Left hindlimb (tissue), 1 donor: Measurements from ENCODE around the gene DIRAS1.
A peak's percentile ranks its signal among the peaks of the same experiment; 100 is the strongest.

ENCODE experiments used
- DNase-seq: peaks from one replicate; pipeline ENCODE4 v3.0.0-alpha.2; 2018

DIRAS1 gene

DNA sequence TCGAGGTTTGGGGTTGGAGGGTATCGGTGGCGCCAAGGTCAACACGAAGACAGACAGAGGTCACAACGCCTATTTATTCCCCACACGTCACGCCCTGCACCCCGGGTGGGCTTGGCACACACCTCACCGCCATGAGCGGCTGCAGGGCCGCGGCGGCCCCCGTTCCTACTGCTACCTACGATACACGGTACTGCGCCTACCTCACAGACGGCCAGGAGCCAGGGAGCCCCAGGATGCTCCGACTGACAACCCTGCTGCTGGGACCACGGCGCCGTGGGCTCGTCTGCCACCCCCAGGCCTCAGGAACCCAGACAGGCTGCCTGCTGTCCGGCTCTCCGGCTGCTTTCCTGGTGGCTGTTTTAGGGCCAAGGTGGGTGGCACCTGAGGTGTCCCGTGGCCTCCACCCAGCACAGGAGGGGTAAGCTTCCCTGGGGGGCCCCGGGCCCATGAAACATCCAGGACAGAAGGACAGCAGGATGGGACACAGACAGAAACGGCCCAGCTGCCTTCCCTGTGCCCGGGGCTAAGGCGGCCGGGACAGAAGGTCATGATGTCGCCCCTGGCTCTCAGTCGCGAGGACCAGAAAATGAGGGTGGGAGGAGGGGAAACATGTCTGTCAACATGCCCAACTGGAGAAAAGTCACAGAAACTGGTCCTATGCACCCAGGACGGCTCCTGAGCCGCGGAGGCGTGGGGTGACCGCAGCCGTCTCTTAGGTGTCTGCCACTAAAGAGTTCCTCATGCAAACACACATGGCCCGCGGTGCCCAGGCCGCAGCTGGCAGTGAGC, 33.7 kb upstream of the DIRAS1 start:
- peak; percentile 23 for DNase-seq

DNA sequence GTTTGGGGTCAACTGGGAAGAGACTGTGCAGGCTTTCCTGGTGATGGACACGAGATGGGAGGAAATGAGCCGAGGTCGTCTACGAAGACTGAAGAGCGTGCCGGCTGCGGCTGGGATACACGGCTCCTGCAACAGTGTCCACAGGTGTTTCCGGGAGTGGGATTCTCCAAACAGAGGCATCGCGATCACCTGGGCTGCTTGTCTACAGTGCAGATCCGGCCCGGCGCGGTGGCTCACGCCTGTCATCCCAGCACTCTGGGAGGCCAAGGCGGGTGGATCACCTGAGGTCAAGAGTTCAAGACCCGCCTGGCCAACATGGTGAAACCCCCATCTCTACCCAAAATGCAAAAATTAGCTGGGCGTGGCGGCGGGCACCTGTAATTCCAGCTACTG, 30.3 kb upstream of the DIRAS1 start:
- no peak for DNase-seq

DNA sequence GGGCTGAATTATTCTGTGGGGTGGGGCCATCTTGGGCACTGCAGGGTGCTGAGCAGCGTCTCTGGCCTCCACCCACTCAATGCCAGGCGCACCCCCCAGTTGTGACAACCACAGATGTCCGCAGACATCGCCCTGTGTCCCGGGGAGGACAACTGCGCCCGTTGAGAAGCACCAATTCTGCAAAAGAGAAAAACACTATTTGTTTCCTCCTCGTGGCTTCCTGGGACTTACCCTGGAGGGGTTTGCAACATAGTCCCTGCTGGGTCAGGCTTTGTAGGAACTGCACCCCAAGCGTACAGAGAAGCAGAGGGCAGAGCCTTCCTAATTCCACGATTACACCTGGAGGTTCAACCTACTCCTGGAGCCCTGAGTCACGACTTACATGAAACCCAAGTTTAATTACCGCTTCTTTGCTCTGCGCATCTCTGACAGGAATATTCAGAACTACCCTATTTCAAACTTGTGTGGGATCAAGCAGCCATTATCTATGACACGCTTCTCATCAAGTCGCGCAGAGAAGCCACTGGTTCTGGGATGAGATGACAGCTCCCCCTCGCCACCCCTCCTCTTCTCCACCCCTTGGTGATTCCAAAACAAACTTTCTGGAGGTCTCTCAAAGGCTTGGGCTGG, 29.8 kb upstream of the DIRAS1 start:
- DNase-seq: no peak

DNA sequence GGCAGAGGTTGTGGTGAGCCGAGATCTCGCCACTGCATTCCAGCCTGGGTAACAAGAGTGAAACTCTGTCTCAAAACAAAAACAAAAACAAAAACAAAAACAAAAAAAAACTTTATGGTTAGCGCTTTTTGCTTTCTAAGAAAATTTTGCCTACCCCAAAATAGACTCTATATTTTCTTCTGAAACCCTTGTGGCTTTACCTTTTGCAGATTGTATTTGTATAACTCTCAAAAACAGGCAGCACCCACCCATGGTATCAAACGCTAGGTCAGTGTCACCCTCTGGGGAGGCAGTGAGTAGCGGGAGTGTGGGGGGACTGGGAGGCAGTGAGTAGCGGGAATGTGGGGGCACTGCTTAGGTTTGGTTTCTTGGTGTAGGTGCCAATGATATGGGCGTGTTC, 26.2 kb upstream of the DIRAS1 start:
- no peak for DNase-seq

DNA sequence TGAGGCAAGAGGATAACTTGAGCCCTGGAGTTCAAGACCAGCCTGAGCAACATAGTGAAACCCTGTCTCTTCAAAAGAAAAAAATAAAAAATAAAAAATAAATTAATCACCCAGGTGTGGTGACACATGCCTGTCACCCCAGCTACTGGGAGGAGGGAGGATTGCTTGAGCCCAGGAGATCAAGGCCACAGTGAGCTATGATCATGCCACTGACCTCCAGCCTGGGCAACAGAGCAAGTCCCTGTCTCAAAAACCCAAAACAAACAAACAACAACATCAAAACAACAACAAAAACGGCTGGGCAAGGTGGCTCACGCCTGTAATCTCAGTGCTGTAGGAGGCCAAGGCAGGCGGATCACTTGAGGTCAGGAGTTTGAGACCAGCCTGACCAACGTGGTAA, 22.9 kb upstream of the DIRAS1 start:
- DNase-seq: no peak

DNA sequence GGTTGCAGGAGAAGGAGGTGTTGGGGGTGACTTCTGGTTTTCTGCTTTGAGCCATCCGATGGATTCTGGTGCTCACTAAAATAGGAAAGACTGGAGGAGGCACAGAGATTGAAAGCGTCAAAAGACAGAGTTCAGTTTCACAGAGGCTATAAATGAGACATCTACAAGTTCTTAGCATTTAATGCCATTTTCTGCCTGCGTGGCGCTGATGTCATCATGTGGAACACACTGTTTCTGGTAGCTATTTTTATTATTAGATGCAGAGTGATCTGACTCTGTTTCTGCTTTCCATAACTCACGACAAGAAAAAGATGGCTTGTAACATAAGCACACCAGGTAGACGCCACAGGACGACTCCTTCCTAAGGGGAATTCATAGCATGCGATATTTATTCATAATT, 21.9 kb upstream of the DIRAS1 start:
- DNase-seq: no peak

DNA sequence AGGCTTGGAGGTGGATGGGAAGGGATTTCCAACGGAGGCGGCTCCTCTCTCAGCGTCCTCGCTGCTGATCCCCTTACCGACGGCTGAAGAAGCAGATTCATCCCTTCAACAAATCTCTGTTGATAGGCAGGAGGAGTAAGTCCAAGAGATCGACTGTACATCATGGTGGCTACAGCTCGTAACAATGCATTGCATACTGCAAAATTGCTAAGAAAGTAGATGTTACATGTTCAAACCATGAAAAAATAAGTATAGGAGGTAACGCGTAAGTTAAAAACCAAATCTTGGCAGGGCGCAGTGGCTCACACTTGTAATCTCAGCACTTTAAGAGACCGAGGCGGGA, 19.1 kb upstream of the DIRAS1 start:
- peak; percentile 29 for DNase-seq

DNA sequence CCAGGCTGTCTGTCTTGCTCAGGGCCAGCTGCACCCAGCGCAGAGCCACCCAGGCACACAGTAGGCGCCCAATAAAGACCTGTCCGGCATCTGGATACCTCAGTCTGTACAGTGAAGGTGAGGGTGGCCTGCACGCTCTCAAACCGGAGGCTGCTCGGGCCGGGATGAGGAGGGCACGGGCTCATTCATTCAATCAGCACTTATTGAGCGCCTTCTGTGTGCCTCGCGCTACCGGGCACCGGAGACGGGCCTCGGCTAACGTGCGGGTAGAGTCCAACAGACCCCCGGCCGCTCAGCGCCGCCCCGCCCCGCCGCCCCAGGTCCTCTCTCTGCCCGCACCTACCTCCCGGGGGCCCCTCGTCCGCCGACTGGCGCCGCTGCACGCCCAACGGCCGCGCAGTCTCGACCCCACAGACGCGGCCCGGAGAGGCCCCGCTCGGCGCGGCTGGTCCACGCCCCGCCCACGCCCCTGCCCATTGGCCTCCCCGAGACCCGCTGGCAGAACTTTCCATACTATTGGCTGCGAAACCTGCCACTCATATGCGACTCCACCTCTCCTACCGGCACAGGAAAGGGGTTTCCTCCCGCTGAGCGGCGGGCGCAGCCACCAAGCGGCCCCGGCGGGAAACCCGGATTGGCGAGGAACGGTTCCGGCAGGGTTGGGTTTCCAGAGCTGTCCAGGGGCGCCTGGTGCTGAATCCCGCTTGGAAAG, 18.6 kb upstream of the DIRAS1 start, which contains the start of gene SLC39A3:
TSS of gene SLC39A3 (minus strand) at position 416 of the 712 bp plus-strand sequence. CDS start 2,760 bp downstream, outside the sequence.
- peak; percentile 99 for DNase-seq

DNA sequence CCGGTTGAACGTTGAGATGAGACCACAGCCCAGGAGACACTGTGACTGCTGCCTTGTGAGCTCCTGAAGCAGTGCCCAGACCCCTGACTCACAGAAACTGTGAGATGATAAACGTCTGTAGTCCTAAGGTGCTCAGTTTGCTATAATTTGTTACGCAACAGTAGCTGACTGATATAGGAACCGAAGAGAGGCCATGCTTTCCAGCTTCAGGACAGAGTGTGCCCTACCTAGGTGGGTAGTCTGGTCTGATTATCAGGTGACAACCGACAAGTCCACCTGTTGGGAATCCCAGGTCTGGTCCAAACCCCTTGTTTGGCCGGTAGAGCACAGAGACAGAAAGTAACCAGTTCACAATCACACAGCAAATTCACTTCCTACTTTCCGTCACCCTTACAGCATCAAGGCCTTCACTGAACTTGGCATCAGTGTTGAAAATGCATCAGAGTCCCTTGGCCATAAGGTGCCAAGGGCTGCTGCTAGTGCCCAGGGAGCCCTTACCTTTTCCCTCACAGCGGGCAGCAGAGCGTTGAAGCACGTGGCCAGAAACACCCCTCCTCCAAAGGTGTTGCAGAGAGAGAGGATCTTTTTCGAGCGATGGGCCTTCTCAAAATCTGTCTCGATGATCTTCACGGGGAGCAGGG, 15.5 kb upstream of the DIRAS1 start:
- no peak for DNase-seq

DNA sequence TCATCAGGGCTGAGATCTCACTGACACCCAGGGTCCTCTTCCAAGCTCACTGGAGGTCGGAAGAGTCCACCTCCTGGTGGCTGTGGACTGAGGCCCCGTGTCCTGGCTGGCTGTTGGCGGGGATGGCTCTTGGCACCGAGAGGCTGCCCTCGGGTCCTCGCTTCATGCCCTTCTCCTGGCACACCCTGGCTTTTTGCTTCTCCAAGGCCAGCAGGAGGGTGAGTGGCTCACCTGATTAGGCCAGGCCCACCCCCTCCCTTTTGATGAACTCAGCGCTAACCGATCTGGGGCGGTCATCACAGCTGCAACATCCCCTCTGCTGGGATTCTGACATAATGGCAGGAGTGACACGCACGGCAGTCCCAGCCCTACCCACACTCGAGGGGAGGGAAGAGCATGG, 14.2 kb upstream of the DIRAS1 start:
- no peak for DNase-seq

DNA sequence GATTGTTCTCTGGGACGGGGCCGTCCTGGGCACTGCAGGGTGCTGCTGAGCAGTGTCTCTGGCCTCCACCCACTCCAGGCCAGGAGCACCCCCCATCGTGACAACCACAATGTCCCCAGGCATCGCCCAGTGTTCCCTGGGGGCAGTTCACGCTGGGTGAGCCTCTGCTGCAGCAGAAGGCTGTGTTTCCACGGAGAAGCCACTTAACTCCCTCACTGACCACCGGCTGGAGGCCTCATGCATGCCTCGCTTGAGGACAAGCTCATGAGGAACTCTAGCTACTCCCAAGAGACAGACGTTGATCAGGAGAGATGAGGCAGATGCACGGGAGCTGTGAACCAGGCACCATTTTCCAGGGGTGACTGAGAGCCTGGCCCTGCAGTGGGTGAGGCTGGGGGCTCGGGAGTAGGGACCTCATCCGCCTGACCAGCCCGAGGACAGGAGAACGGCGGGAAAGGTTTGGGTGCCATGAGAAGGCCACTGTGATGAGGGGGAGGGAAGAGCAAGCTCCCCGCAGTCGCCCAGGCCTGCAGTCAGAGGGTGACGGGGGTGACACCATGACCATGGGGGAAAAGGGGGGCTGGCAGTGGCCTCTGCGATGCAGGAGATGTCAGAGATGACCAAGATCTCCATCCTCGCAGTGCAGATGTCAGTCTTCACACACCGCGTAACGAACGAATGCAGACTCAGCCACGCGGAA, 13.6 kb upstream of the DIRAS1 start:
- DNase-seq: no peak

DNA sequence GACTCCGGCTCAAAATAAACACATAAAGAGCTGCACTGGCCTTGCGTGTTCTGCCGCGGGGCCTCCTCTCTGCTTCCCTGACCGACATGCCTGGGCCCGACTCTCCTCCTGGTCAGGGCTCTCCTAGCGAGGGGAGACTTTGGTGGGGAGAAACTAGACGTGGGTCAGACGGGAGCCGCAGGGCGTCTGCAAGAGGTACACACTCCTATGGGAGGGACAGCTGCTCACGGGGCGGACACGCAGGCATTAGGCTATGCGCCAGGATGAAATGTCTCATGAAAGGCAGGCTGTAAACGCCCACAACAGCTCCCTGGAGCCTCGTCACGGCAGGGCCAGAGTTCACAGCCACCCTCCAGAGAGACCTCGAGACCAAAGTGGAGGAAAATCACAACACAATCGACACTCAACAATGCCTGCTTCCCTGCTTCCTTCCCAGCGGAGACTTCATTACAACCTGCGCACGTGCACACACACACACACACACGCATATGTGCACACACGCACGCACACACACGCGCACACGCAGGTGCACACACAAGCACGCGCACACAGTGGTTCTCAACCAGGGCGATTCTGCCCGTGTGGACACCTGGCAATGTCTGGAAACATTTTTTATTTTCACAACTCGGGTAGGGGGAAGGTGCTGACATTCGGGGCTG, 12.9 kb upstream of the DIRAS1 start:
- DNase-seq: no peak

DNA sequence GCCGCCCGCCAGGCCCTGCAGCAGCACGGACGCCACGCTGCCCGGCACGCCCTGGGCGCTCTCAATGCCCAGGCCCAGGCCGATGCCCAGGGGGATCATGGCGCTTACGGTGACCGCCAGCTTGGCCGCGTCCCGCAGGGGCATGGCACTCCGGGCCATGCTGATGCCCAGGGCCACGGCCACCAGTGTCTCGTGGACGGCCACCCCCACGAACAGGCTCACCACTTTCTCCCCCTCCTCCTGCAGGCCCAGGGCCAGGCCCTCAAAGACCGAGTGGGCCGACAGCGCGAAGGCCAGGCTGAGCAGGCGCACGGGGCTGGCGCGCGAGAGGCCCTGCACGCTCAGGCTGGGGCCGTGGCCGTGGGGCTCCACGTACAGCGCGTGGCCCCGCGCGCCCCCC, 11.7 kb upstream of the DIRAS1 start:
- DNase-seq: no peak

DNA sequence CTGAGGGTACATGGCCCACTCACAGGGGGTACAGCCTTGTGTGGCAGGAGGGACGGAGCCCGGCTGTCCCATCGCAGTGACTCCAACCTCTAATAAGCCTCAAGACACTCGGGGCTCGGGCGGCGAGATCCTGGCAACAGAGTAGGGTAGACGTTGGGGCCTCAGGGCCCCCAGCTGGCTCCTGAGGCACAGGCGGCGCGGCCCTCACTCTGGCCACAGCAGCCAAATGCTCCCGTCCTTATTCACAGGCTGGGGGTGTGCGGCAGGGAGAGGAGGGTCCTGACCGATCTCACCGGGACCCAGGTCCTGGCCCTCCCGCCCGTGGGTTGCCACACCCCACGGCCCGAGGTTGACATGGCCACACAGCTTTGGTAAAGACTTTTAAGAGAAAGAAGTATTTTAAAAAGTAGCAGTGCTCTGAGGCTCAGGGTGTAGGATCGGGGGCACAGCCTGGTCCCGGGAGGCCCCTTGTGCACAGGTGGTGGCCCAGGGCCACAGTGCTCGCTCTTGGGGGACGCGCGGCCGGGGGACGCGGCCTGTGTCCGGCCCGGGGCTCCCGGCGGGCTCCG, 11.1 kb upstream of the DIRAS1 start:
- no peak for DNase-seq

DNA sequence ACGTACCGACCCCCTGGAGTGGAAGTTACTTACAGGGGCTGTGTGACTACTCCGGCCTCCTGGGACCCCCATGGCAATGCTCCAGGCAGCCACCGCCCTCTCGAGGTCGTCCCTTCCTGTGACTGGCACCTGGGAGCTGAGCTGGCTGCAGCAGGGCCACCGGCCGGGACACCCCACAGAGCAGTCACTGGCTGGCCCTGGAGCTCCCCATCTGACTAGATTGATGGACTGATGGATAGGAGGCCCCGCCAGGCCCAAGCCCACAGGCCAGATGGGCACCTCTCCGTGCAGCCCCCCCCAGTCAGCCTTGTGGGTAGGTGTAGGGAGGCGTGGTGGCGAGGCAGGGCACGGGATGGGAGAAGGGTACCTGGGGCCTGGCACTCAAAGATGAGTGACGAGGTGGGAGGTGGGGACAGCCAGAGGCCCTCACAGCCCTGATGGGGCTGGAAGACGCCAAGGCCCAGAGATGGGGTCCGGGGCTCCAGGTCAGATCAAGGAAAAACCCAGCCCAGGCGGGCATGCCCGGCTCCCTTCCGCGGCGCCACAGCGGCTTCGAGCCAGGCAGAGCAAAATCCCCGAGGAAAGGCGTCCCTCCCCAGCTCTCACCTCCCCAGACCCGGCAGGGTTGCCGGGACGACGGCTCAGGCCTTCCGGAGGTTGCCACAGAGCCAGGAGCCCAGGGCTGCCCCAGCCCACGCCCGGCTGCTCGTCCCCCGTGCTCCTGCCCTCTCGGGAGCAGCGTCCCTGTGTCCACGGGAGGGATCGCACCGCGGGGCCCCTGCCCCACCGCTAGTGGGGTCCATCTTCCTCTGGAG, 10.2 kb upstream of the DIRAS1 start:
- no peak for DNase-seq

DNA sequence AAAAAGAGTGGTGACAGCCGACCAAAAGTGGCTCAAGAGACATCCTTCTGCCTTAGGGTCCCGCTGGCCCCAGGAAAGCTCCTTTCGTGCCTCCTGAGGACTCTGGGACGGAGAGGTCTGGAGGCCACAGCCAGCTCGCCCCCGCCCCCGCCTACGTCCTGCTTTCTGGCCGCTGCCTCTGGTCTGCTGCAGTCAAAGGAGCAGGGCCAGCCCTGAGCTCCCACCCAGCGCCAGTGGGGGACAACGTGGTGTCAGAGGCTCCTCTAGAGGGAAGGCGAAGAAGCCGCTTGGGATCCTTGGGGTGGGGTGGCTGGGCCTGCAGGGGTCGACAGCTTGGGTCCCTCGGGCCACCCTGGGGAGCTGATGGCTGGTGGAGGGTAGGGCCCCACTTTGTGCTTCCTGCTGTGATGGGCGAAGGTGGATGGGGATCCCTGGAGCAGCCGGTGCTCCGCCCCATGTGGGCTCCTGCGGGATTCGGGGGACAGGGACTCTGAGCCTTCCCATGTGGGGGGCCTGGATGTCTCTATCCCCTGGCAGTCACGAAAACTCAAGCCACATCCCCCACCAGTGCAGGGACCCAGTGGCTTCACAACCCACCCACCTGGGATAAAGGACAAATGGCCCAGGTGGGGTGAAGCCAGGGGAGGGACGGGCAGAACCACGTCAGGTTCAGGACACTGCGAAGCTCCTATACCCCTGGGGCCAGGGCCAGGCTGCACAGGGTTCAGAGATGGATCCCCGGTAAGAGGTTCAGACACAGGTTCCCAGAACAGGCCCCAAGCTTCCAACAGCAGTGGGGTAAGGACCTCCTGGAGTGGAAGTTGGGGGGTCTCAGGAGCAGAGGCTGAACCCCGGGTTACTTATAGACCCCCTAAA, 9.0 kb upstream of the DIRAS1 start:
- no peak for DNase-seq

DNA sequence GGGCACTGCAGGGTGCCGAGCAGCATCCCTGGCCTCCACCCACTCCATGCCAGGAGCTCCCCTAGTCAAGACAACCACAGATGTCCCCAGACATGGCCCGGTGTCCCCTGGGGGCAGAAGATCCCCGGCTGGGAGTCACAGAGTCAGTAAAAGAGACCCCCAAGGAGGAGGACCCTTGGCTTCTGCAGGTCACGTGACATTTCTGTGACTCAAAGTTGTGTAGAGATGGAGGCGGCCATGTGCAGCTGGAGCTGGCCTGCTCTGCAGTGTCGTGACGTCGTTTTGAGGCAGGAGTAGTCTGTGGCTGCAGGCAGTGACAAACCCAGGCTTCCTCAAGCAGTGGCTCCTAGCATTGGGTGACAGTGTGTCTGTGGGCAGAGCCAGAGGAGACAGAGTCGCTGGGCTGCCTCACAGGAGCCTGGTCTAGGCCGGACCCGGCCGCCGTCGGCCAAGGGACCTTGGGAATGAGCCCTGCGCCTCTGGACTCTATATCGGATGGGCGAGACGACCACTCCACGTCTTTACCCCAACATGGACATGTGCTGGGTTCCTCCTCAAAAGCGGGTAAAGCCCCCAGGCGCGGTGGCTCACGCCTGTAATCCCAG, 7.7 kb upstream of the DIRAS1 start:
- DNase-seq: no peak

DNA sequence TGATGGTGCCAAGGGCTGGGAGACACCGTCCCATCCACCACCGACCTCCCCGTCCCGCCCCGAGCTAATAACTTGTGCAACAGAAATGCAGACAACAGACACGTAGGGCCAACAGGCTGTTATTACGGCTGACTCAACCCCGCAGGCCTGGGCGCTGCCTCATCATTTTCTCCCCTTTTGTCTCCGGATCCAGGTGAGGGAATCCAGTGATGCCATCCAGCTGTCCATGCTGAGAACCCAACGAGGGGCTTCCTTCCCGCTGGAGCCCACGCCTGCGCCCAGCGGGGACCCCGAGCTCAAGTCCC, 6.4 kb upstream of the DIRAS1 start:
- no peak for DNase-seq

DNA sequence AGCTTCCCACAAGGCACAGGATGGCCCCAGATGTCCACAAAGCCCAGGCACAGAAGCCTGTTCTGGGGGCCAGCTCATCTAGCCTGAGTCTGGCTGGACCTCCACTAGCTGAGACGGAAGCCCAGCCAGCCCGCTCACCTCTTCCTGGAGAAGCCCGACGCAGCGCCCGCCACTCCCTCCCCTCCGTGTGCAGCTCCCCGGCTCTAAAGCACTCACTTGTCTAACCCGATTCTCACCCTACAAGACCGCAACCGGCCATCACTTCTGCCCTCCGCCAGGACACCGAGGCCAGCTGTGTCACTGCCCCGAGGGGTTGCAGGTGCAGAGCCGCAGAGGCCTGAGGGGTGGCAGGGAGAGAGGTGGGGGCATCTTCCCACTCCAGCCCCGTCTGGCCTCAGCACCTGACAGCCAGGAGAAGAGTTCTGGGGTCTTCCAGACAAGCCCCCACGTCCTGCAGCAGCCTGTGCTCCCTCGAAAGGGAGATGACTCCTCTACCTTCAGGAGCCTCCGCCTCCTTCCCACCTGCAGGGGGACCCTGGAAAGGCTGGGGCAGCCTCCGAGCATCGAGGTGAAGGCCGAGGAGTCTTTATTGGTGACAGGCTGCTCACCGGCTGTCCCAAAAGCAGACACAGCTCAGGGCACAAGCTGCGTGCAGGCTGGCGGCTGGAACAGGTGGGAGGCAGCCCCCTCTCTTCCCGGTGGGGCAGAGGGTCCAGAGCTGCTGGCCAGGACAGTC, 5.9 kb upstream of the DIRAS1 start:
- DNase-seq: no peak
